ENCODE data around the gene CCIN.

DNA sequence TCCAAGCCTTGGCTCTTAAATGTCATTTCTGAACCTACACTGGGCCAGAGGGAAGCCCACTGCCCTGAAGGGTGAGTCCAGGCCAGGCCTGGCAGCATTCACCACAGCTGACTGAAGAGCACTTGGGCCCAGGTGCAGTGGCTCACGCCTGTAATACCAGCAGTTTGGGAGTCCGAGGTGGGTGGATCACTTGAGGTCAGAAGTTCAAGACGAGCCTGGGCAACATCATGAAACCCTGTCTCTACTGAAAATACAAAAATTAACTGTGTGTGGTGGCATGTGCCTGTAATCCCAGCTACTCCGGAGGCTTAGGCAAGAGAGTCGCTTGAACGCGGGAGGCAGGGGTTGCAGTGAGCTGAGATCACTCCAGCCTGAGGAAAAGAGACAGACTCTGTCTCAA lies 5.1 kb downstream of the CCIN start:
- no peak for TF ChIP-seq CTCF (conservative IDR thresholded peaks at IDR 0.05)
- no peak for TF ChIP-seq EZH2 (IDR thresholded peaks at IDR 0.05; ENCODE audit: low read depth)

Data from PC-9 (cell line).